Left colon (tissue), 2 donors: Measurements from ENCODE around the gene HSPA8. TPM values are rescaled to one million over a fixed set of nuclear protein-coding genes. Genes with fewer than 3 reads are reported as not detected.

ENCODE experiments used
- total RNA-seq, 2 donors: library from RNA; stranded (reverse); fragmentation: NEBNext Ultra II Directional; extraction: Animal tissue kit (Norgen Biotek cat#: 25700); gene quantifications; one replicate each; pipeline ENCODE4 v1.2.1, GENCODE V29; 2021
- donor health status: DM: no; HTN: no; CAD: no.
- donor health status: DM: yes; HTN: yes; CAD: no.

HSPA8 gene
- total RNA-seq, 2 donors from 2014 or later = 553 to 705 TPM

Other genes starting within 250 kb of the HSPA8 start
- gene CRTAM, start 223.6 kb downstream of the HSPA8 start, total RNA-seq = under 1 TPM; 0.18 to 0.22 TPM
- 1 to 10 TPM; 1.9 to 2.0 TPM for gene JHY, start 179.4 kb downstream of the HSPA8 start, total RNA-seq
- gene BSX, start 80.3 kb downstream of the HSPA8 start, total RNA-seq = not detected
- 10 to 100 TPM in 1 of 2 donors, 1 to 10 TPM in 1; 6.7 to 13.2 TPM for gene CLMP, start 133.1 kb upstream of the HSPA8 start, total RNA-seq